ENCODE measurements around the gene PTH1R.

- TF ChIP-seq CTCF (optimal IDR thresholded peaks at IDR 0.05 in 1 of 3, IDR thresholded peaks at IDR 0.05 in 1 of 3, conservative IDR thresholded peaks at IDR 0.05 in 1 of 3; ENCODE audit: extremely low read depth in 1 of 3, insufficient read depth in 2 of 3, low read length in 3 of 3) (no peak), EZH2 (IDR thresholded peaks at IDR 0.05; ENCODE audit: low read length) (no peak)
These were observed 39.2 kb upstream of the PTH1R start for GRCh38 chr3:46838301-46838700.
